Epithelial cell of proximal tubule (primary cell): ENCODE data around the gene TEKT3. TPM values are rescaled to one million over a fixed set of nuclear protein-coding genes. Genes with fewer than 3 reads are reported as not detected.

ENCODE experiments used
- DNase-seq: peaks from one replicate; pipeline ENCODE4 v3.0.0-alpha.2; 2011; ENCODE audit warnings: low read depth
- H3K4me3 ChIP-seq: 2 replicates; pipeline ENCODE4 v1.5.1; 2011; ENCODE audit warnings: low read depth, mild to moderate bottlenecking, low read length
- total RNA-seq: library from RNA; depleted of rRNA; stranded (reverse); fragments of >200 nt; gene quantifications from 2 replicates; pipeline ENCODE4 v1.2.3, GENCODE V29; 2015
- TF ChIP-seq, protein P1 (sequence below): conservative IDR thresholded peaks from 2 replicates; pipeline ENCODE4 v1.5.1; 2012; ENCODE audit warnings: low read depth, mild to moderate bottlenecking, low read length

TEKT3 gene
- total RNA-seq, 1 donor from 2014 or later = not detected

DNA sequence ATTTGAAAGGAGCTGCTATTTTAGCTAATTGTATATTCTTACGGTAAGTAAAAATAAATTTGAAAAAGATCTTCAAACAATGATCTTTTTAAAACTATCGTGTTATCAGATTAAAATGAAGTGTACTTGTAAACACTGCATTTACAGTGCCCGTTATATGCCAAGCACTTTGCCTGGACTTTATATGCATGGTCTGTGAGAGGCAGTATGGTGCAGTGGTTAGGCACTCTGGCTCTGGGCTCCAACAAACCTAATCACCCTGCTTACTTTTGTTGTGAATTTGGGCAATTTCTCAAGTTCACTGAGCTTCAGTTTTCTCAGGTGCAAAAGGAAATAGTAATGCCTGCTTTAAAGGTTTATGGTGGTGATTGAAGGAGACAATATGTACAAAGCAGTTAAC lies 77.7 kb downstream of the TEKT3 start:
- DNase-seq = no peak
- H3K4me3 ChIP-seq = peak overlapping the region; percentile 78
- TF ChIP-seq, protein P1, sequence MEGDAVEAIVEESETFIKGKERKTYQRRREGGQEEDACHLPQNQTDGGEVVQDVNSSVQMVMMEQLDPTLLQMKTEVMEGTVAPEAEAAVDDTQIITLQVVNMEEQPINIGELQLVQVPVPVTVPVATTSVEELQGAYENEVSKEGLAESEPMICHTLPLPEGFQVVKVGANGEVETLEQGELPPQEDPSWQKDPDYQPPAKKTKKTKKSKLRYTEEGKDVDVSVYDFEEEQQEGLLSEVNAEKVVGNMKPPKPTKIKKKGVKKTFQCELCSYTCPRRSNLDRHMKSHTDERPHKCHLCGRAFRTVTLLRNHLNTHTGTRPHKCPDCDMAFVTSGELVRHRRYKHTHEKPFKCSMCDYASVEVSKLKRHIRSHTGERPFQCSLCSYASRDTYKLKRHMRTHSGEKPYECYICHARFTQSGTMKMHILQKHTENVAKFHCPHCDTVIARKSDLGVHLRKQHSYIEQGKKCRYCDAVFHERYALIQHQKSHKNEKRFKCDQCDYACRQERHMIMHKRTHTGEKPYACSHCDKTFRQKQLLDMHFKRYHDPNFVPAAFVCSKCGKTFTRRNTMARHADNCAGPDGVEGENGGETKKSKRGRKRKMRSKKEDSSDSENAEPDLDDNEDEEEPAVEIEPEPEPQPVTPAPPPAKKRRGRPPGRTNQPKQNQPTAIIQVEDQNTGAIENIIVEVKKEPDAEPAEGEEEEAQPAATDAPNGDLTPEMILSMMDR = no peak

- H3K4me3 ChIP-seq = peak overlapping the region; percentile 78
- TF ChIP-seq, protein P1 = no peak
- DNase-seq = no peak
Observed at GRCh38 chr17:15263206-15263579, 78.2 kb downstream of the TEKT3 start.

DNA sequence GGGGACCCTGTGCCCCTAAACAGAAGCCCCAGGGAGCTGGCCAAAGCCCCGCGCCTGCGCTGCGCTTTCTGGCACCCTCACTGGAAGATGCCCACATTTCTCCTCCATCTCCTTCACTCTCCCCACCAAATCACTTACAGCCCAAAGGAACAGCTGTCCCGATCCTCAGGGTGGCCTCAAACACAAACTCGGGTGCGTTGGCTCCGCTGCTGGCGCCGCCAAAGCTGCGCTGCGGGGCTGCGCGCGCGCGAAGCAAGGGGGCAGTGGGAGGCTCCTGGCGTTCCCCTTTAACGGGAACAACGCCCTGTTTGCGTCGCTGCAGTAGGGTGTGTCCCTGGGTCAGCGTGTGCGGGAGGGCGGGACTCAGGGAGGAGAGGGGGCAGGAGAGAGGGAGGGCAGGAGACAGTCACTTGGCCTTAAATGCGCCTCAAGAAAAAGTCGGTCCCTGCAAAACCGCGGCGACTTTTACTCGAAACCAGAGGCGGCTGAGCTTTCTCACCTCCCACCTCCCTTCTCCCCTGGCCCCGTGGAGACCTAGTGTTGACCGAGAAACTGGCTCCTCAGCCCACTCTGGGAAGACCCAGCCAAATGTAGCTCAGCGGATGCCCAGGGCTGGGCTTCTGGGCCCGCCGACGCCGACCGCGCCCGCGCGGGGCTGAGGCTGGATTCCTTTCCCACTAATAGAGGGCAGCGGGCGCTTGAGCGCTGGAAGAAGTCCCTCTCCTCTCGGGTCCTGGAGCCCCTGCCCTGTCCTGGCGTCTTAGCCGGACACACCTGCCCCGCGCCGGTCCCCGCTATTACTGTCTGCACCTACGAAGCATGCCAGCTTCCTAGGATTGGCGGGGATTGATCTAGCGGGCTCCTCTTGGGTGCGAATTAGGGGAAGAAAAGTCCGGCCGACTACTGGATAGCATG lies 78.8 kb downstream of the TEKT3 start:
- no peak for DNase-seq
- H3K4me3 ChIP-seq = peak overlapping the region; percentile 78
- TF ChIP-seq, protein P1 = no peak

DNA sequence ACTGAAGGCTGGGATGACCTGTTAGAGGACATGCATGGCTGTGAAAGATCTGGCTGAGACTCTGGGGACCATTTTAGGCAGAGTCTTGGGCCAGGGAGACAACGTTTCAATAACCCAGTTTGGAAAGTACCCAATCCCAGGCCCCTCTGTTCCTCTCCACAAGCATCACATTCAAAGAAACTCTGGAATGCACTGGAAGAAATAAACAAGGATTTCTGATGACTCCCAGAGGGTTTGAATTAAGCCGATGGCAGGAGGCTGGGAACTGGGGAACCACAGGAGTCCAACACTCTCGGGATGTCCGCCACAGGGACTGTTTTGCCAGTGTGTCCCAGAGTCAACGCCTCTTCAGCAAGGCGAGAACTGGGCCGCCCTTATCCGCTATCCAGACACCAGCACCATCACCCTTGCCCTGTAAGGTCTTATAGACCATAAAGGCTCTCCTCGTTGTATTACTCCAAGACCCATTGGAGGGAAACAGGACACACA lies 79.6 kb downstream of the TEKT3 start:
- TF ChIP-seq, protein P1 = no peak
- no peak for DNase-seq
- peak overlapping the region; percentile 78 for H3K4me3 ChIP-seq

DNA sequence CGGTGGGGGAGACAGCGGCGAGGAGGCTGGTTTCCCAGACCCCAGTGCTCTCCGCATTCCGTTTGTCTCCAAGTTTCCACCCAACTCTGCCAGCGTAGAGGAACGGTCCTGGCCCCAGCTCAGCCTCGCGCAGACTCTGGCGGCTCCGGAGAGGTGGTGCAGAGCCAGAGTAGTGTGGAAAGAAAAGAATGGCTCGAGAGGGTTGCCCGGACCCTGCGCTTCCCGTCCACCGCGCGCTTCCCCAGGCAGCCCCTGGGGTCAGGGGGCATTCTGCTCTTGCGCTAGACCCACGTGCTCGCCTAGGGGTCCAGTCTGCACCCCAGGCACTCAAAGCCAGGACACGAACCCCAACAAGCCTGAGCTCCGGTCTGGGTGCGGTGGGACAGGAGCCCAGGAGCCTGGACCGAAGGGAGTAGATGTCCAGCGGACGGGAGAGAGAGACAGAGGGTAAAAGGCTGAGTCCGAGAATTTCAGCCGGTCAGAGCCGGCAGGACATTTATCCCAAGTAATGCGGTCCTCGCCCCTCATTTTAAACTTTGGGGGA lies 80.1 kb downstream of the TEKT3 start:
- no peak for DNase-seq
- TF ChIP-seq, protein P1 = peak; percentile 17
- H3K4me3 ChIP-seq = peak overlapping the region; percentile 78

GRCh38 chr17:15260376-15261257 lies 80.8 kb downstream of the TEKT3 start:
- TF ChIP-seq, protein P1 = peak; percentile 59
- H3K4me3 ChIP-seq = peak overlapping the region; percentile 78
- DNase-seq = no peak
